Nephron (organoid): Measurements from ENCODE around the gene ZNF630.
"Not testable (repeated sequence)": the region's sequence is repeated elsewhere in the genome, so short reads cannot be mapped to it uniquely, and the experiment has no call there.

Source experiments
- H3K27ac Mint-ChIP-seq, 3 experiments: 2 replicates each; pipeline ENCODE4 v1.8.0; 2020; ENCODE audit warnings: mixed read lengths in 3 of 3, mild to moderate bottlenecking in 2 of 3, moderate library complexity in 1 of 3
- H3K27me3 Mint-ChIP-seq: 2 replicates; pipeline ENCODE4 v1.8.0; 2021; ENCODE audit warnings: low read depth, mild to moderate bottlenecking, moderate library complexity, mixed read lengths
- H3K36me3 Mint-ChIP-seq: 2 replicates; pipeline ENCODE4 v1.8.0; 2020; ENCODE audit warnings: low read depth, mixed read lengths
- H3K4me1 Mint-ChIP-seq: 2 replicates; pipeline ENCODE4 v1.8.0; 2020; ENCODE audit warnings: mixed read lengths
- H3K4me3 Mint-ChIP-seq, 3 experiments: 2 replicates each; pipeline ENCODE4 v1.8.0; 2020; ENCODE audit warnings: mild to moderate bottlenecking in 3 of 3, mixed read lengths in 3 of 3, moderate library complexity in 2 of 3
- H3K9me3 Mint-ChIP-seq: 2 replicates; pipeline ENCODE4 v1.8.0; 2020; ENCODE audit warnings: mixed read lengths
- CTCF ChIP-seq, 3 experiments: fragments of 200-600 bp; sonication (generic); IDR thresholded peaks; one replicate each; pipeline ENCODE4 v1.5.0; 2021; ENCODE audit warnings: antibody characterized with exemption in 3 of 3; ENCODE audit not compliant: unreplicated experiment in 3 of 3

The ZNF630 gene

DNA sequence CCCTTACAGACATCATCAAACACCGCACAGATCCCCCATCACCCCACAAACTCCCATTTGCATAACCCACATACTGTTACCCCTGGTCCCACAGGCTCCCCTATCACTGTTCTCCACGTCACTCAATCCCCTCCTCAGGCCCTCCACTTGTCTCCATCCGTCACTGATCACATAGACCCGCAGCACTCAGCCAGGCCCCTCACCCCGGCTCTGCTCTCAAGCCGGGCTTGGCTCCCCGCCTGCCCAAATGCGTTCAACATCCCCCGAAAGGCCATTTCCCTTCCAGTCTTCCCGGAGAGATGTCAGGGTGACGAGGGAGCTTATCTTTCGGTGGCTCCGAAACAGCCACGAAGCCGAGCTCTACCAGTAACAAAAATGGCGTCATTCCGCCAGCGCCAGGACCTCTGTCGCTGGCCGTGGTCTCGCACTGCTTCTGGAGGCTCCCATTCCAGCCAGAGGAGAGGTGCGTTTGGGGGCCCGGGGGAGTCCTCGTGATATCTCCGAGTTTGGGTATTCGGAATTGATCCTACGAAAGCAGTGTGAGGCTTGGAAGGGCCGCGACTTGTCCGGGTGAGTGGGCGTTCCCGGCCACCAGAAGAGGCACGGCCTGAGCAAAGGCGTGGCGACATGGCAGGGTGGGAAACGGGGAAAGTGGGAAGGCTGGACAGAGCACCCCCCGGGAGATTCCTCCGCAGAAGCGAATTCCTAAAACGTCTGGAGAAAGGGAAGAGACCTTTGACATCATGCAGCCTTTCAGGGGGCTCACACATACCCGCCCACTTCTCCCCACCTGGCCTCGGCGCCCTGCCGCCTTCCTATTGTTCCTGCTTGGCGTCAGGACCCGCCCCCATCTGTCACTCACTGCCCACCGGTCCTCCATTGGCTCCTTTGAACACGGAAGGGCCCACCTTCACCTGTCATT, at the start of gene ZNF630:
TSS of gene ZNF630 (minus strand) at position 577 of the 922 bp plus-strand sequence. CDS start 4,754 bp downstream, outside the sequence.
- H3K27me3 Mint-ChIP-seq: no peaks in the 10 kb centered on the region
- no peaks in the 10 kb centered on the region for H3K4me1 Mint-ChIP-seq
- peak within 1 kb of the TSS; percentile 88 to 93 (median 89) for H3K4me3 Mint-ChIP-seq
- H3K9me3 Mint-ChIP-seq: peaks cover 15% of the 10 kb centered on the region
- TF ChIP-seq CTCF (IDR thresholded peaks at IDR 0.05; ENCODE audit: unreplicated experiment in 3 of 3): no peak
- H3K27ac Mint-ChIP-seq: peak within 1 kb of the TSS; percentile 89 to 98 (median 98)
- peaks cover 3% of the 10 kb centered on the region for H3K36me3 Mint-ChIP-seq

DNA sequence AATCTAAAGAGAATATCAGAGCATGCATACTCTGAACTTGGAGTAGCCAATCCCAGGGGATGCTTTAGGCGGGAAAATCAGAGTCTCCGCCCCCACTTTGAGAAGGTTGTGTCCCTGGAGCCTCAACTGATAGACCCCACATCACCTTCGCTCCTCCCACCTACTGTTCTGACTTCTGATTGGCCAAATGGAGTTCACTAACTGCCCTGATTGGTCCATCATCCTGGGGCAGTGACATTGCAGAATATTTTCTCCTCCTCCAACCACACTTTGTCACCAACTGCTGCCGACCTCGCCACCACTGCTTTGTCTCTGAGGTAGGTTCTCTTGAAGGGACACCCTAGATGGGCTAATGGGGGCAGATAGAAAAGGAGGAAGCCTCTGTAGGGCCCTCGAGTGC, 36.3 kb upstream of the ZNF630 start:
- Mint-ChIP-seq H3K4me3 (no peak overlapping the region), H3K36me3 (no peaks in the 10 kb centered on the region), H3K9me3 (peaks cover 13% of the 10 kb centered on the region), H3K27ac (no peak overlapping the region), H3K4me1 (no peaks in the 10 kb centered on the region), H3K27me3 (no peaks in the 10 kb centered on the region)
- no peak for TF ChIP-seq CTCF (IDR thresholded peaks at IDR 0.05; ENCODE audit: unreplicated experiment in 3 of 3)

DNA sequence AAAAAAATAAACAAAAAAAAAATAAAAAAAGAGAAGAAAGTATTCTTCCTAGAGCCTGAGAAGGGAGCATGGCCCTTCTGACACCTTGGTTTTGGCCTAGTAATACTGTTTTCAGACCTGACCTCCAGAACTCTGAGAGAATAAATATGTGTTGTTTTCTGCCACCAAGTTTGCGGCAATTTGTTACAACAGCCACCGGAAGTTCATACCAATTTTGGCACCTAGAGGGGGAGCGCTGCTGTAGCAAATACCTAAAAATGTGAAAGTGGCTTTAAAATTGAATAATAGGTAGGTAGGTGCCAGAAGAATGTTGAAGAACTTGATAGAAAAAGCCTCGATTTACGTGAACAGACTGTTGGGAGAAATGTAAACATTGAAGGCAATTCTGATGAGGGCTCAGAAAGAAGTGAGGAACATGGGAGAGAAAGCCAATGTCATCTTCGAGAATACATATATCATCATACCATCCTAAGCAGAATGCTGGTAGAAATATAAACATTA, 31.5 kb upstream of the ZNF630 start:
- Mint-ChIP-seq H3K9me3 (peaks cover 17% of the 10 kb centered on the region), H3K27me3 (no peaks in the 10 kb centered on the region), H3K27ac (no peak overlapping the region), H3K4me1 (no peaks in the 10 kb centered on the region), H3K36me3 (no peaks in the 10 kb centered on the region), H3K4me3 (no peak overlapping the region)
- no peak for TF ChIP-seq CTCF (IDR thresholded peaks at IDR 0.05; ENCODE audit: unreplicated experiment in 3 of 3)

DNA sequence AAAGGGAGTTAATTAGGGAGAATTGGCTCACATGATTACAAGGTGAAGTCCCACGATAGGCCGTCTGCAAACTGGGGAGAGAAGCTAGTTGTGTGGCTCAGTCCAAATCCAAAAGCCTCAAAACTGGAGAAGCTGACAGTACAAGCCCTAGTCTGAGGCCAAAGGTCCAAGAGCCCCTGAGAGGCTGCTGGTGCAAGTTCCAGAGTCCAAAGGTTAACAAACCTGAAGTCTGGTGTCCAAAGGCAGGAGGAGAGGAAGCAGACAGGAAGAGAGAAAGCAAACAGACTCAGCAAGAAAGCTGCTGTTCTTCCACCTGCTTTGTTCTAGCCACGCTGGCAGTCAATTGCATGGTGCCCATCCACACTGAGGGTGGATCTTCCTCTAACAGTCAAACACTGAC, 30.0 kb upstream of the ZNF630 start:
- Mint-ChIP-seq H3K4me1 (no peaks in the 10 kb centered on the region), H3K9me3 (peaks cover 17% of the 10 kb centered on the region), H3K27ac (no peak overlapping the region), H3K36me3 (no peaks in the 10 kb centered on the region), H3K27me3 (no peaks in the 10 kb centered on the region), H3K4me3 (no peak overlapping the region)
- TF ChIP-seq CTCF (IDR thresholded peaks at IDR 0.05; ENCODE audit: unreplicated experiment in 3 of 3): no peak

GRCh38 chrX:48092558-48092957, 21.1 kb upstream of the ZNF630 start:
- H3K4me1 Mint-ChIP-seq, H3K36me3 Mint-ChIP-seq, H3K27ac Mint-ChIP-seq, H3K4me3 Mint-ChIP-seq, H3K27me3 Mint-ChIP-seq, H3K9me3 Mint-ChIP-seq: not testable (repeated sequence)

GRCh38 chrX:48090123-48090522, 18.7 kb upstream of the ZNF630 start:
- no peaks in the 10 kb centered on the region for H3K4me1 Mint-ChIP-seq
- peaks cover 6% of the 10 kb centered on the region for H3K9me3 Mint-ChIP-seq
- no peak overlapping the region for H3K27ac Mint-ChIP-seq
- TF ChIP-seq CTCF (IDR thresholded peaks at IDR 0.05; ENCODE audit: unreplicated experiment in 3 of 3): no peak
- H3K36me3 Mint-ChIP-seq: no peaks in the 10 kb centered on the region
- H3K27me3 Mint-ChIP-seq: no peaks in the 10 kb centered on the region
- no peak overlapping the region for H3K4me3 Mint-ChIP-seq
